Fibroblast of lung (primary cell): Measurements from ENCODE around the gene TMEM147. TPM values are rescaled to one million over a fixed set of nuclear protein-coding genes. Genes with fewer than 3 reads are reported as not detected.

Source experiments
- DNase-seq, 2 donors: peaks; one replicate each; pipeline versions ENCODE4 v3.0.0 to v3.0.0-alpha.2; 2010; ENCODE audit warnings: low read depth in 2 of 2
- H2AFZ ChIP-seq: 2 replicates; pipeline ENCODE4 v1.5.1; 2012; ENCODE audit warnings: low read length, control low read depth, inconsistent platforms
- H3K27ac ChIP-seq: 2 replicates; pipeline ENCODE4 v1.5.1; 2011; ENCODE audit warnings: low read length, control low read depth; ENCODE audit not compliant: insufficient read depth
- H3K27me3 ChIP-seq: 2 replicates; pipeline ENCODE4 v1.5.1; 2011; ENCODE audit warnings: mild to moderate bottlenecking, low read length; ENCODE audit not compliant: control insufficient read depth, insufficient read depth
- H3K36me3 ChIP-seq: 2 replicates; pipeline ENCODE4 v1.5.1; 2011; ENCODE audit warnings: low read length; ENCODE audit not compliant: control insufficient read depth, insufficient read depth
- H3K4me1 ChIP-seq: 2 replicates; pipeline ENCODE4 v1.5.1; 2011; ENCODE audit warnings: low read length; ENCODE audit not compliant: control insufficient read depth, insufficient read depth; ENCODE audit errors: extremely low read depth
- H3K4me2 ChIP-seq: 2 replicates; pipeline ENCODE4 v1.5.1; 2011; ENCODE audit warnings: low read length, control low read depth; ENCODE audit not compliant: insufficient read depth; ENCODE audit errors: extremely low read depth
- H3K4me3 ChIP-seq, 4 experiments: fragments of 200-600 bp in 1 of 4; sonication (generic) in 1 of 4; replicated peaks in 1 of 4; 2 replicates each; pipeline ENCODE4 v1.5.1; 2011 to 2016; ENCODE audit warnings: low read length in 4 of 4, low read depth in 3 of 4, mild to moderate bottlenecking in 3 of 4, control low read depth in 2 of 4, inconsistent platforms in 1 of 4, mixed read lengths in 1 of 4; ENCODE audit not compliant: insufficient read depth in 1 of 4; ENCODE audit errors: control extremely low read depth in 1 of 4
- H3K79me2 ChIP-seq: 2 replicates; pipeline ENCODE4 v1.5.1; 2012; ENCODE audit warnings: mild to moderate bottlenecking, low read length, inconsistent platforms; ENCODE audit not compliant: control insufficient read depth, insufficient read depth
- H3K9ac ChIP-seq: 2 replicates; pipeline ENCODE4 v1.5.1; 2011; ENCODE audit warnings: mild to moderate bottlenecking, low read length, control low read depth; ENCODE audit not compliant: insufficient read depth
- H3K9me3 ChIP-seq: 2 replicates; pipeline ENCODE4 v1.5.1; 2012; ENCODE audit warnings: low read depth, low read length; ENCODE audit not compliant: control insufficient read depth, insufficient read depth
- H4K20me1 ChIP-seq: 2 replicates; pipeline ENCODE4 v1.5.1; 2011; ENCODE audit warnings: low read length; ENCODE audit not compliant: control insufficient read depth, insufficient read depth; ENCODE audit errors: extremely low read depth
- CTCF ChIP-seq, 2 donors: IDR thresholded peaks in 1 of 2; conservative IDR thresholded peaks in 1 of 2; 1 replicate in 1 of 2; 2 replicates in 1 of 2; pipeline ENCODE4 v1.5.1; 2011 to 2012; ENCODE audit warnings: low read length in 2 of 2, control low read depth in 1 of 2, inconsistent platforms in 1 of 2, low read depth in 1 of 2, mild to moderate bottlenecking in 1 of 2
- EZH2 ChIP-seq: IDR thresholded peaks from 2 replicates; pipeline ENCODE4 v1.5.1; 2012; ENCODE audit warnings: low read length, control low read depth, mild to moderate bottlenecking; ENCODE audit errors: missing control alignments
- polyA plus RNA-seq, 2 donors: library from polyadenylated mRNA; depleted of rRNA in 1 of 2; stranded (reverse) in 1 of 2; unstranded in 1 of 2; fragments of >200 nt; gene quantifications; 2 replicates each; pipeline ENCODE4 v1.2.1, GENCODE V29; 2011 to 2012; ENCODE audit warnings: missing spikeins in 1 of 2
- total RNA-seq: library from RNA; depleted of rRNA; stranded (reverse); fragments of >200 nt; gene quantifications from 2 replicates; pipeline ENCODE4 v1.2.1, GENCODE V29; 2014

TMEM147 gene
- total and polyA plus RNA-seq, 2 donors (not counting 1 experiment from before 2014, with no cell fraction given), result 72.4 to 79.6 TPM

DNA sequence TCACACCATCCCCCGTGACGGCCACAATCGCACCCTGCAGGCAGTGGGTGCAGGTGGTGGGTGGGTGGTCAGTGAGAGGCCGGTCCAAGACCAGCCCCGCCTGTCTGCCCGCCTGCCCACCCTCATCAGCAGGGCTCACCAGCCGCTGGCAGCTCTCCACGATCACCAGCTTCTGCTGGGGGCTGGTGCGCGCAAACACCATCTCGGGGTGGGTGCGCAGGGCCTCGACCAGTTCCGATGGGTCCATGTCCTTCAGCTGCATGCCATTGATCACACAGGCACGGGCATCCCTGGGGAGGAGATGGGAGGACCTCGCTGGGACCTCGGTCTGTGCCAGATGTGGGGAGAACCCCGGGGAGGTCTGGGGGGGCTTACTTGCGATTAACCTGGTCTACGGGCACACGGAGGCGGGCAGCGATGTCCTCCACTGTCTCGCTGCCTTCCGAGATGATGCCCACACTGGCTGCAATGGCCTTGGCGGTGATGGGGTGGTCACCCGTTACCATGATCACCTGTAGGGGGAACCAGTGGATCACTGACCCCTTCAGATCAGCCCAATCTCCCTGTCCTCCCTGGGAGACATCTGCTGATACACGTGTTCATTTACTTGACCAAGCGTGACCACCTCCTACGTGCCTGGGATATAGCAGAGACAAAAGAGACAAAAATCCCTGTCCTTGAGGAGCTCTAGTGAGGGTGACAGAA lies 10.0 kb downstream of the TMEM147 start:
- TF ChIP-seq EZH2 (no peak), CTCF (conservative IDR thresholded peaks at IDR 0.05 in 1 of 2, IDR thresholded peaks at IDR 0.05 in 1 of 2; ENCODE audit: low read depth in 1 of 2, low read length in 2 of 2) (peak in 1 of 2 donors; percentile 32)
- Histone ChIP-seq H3K27me3 (peaks cover 26% of the 10 kb centered on the region), H3K27ac (no peak overlapping the region), H3K4me1 (peaks cover 5% of the 10 kb centered on the region), H2AFZ (no peak overlapping the region), H3K36me3 (no peaks in the 10 kb centered on the region), H3K4me2 (no peak overlapping the region), H4K20me1 (no peaks in the 10 kb centered on the region), H3K79me2 (no peaks in the 10 kb centered on the region), H3K9me3 (no peaks in the 10 kb centered on the region), H3K9ac (no peak overlapping the region), H3K4me3 (no peak overlapping the region)
- DNase-seq, result peak; percentile 22 to 24

- peaks cover 5% of the 10 kb centered on the region for H3K4me1 ChIP-seq
- TF ChIP-seq CTCF (conservative IDR thresholded peaks at IDR 0.05 in 1 of 2, IDR thresholded peaks at IDR 0.05 in 1 of 2; ENCODE audit: low read depth in 1 of 2, low read length in 2 of 2) (no peak), EZH2 (no peak)
- no peak for DNase-seq
Observed at GRCh38 chr19:35556025-35556590, 10.7 kb downstream of the TMEM147 start.

DNA sequence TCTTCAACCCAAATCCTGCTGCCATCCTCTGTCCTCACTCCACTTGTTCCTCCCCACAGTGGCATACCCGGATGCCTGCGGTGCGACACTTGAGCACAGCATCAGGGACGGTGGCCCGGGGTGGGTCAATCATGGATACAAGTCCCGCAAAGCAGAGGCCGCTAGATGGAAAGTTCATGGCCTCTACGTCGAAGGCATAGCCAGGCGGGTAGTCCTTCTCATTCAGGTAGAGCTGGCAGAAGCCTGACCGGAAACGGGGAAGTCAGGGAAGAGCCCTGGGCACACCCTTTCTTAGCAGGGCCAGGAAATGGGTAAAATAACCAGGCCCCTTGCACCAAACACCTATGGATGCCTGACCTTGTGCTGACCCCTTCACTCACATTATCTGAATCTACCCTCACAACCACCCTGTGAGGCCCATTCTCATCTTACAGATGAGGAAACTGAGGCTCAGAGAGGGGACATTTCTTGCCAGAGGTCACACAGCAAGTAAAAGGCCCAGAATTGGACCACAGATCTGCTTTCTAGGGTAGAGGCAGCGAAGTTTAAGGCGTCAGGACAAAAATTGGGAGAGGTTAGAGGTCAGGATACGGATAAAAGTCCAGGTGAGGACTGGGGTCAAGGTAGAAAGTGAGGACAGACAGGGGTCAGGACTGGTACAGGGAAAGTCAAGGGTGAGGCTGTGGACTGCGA lies 11.6 kb downstream of the TMEM147 start:
- no peaks in the 10 kb centered on the region for H3K9me3 ChIP-seq
- no peaks in the 10 kb centered on the region for H3K36me3 ChIP-seq
- peaks cover 26% of the 10 kb centered on the region for H3K27me3 ChIP-seq
- no peaks in the 10 kb centered on the region for H4K20me1 ChIP-seq
- H3K4me3 ChIP-seq, result no peak overlapping the region
- H3K79me2 ChIP-seq, result no peaks in the 10 kb centered on the region
- H3K9ac ChIP-seq, result no peak overlapping the region
- no peak for TF ChIP-seq EZH2
- no peak for TF ChIP-seq CTCF (conservative IDR thresholded peaks at IDR 0.05 in 1 of 2, IDR thresholded peaks at IDR 0.05 in 1 of 2; ENCODE audit: low read depth in 1 of 2, low read length in 2 of 2)
- H3K4me2 ChIP-seq, result no peak overlapping the region
- H2AFZ ChIP-seq, result no peak overlapping the region
- H3K27ac ChIP-seq, result no peak overlapping the region
- H3K4me1 ChIP-seq, result peaks cover 5% of the 10 kb centered on the region
- DNase-seq, result no peak

More at GRCh38 chr19:35556025-35556590, 10.7 kb downstream of the TMEM147 start:
- Histone ChIP-seq H3K36me3 (no peaks in the 10 kb centered on the region), H3K27me3 (peaks cover 26% of the 10 kb centered on the region), H3K9ac (no peak overlapping the region), H3K27ac (no peak overlapping the region), H3K9me3 (no peaks in the 10 kb centered on the region), H3K4me3 (no peak overlapping the region), H3K79me2 (no peaks in the 10 kb centered on the region), H4K20me1 (no peaks in the 10 kb centered on the region), H3K4me2 (no peak overlapping the region), H2AFZ (no peak overlapping the region)
